Limb (tissue), 2 donors: Measurements from ENCODE around the gene NFE2L3.
A peak's percentile ranks its signal among the peaks of the same experiment; 100 is the strongest.
"Not testable (repeated sequence)": the region's sequence is repeated elsewhere in the genome, so short reads cannot be mapped to it uniquely, and the experiment has no call there.

Experiments used
- DNase-seq, 2 donors: peaks; one replicate each; pipeline ENCODE4 v3.0.0-alpha.2; 2016; ENCODE audit errors: extremely low spot score in 2 of 2

The NFE2L3 gene

GRCh38 chr7:26145238-26145637 lies 6.8 kb upstream of the NFE2L3 start:
- no peak for DNase-seq

- DNase-seq: no peak
These were observed 5.0 kb upstream of the NFE2L3 start for GRCh38 chr7:26147030-26147429.

- DNase-seq: not testable (repeated sequence)
These were observed 4.2 kb upstream of the NFE2L3 start for GRCh38 chr7:26147646-26148306.

DNA sequence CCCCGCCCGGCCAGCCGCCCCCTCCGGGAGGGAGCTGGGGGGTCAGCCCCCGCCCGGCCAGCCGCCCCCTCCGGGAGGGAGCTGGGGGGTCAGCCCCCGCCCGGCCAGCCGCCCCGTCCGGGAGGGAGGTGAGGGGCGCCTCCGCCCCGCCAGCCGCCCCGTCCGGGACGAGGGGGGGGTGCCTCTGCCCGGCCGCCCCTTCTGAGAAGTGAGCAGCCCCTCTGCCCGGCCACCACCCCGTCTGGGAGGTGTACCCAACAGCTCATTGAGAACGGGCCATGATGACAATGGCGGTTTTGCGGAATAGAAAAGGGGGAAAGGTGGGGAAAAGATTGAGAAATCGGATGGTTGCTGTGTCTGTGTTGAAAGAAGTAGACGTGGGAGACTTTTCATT lies 3.7 kb upstream of the NFE2L3 start:
- DNase-seq: not testable (repeated sequence)

- no peak for DNase-seq
These were observed 2.5 kb upstream of the NFE2L3 start for GRCh38 chr7:26149391-26149977.

- no peak for DNase-seq
These were observed 902 bp upstream of the NFE2L3 start for GRCh38 chr7:26151096-26151495.

DNA sequence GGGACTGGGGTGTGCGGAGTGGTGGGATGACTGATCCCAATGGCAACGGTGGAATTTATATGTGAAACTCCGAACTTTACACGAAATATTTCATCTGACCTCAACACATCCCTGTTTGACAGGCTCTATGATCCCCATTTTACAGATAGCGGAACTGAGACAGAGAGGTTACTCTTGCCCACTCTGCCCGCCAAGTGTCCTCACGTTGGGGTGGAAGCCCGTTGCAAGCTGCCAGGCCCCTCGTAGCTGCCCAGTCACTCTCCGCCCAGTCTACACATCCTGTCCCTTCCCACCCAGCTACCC lies 397 bp upstream of the NFE2L3 start:
- no peak for DNase-seq

DNA sequence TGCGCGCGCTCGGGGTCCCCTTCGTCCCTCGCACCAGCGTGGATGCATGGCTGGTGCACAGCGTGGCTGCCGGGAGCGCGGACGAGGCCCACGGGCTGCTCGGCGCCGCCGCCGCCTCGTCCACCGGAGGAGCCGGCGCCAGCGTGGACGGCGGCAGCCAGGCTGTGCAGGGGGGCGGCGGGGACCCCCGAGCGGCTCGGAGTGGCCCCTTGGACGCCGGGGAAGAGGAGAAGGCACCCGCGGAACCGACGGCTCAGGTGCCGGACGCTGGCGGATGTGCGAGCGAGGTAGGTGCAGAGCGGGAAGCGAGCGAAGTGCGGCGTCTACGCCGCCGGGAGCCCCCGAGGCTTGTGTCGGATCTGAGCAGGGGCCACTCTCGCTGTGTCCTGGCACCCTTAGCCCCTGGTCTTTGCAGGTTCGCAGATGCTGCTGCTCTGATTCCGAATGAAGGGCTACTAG lies 813 bp downstream of the NFE2L3 start:
- DNase-seq: peak in 1 of 2 donors; percentile 37

- no peak for DNase-seq
These were observed 1.3 kb downstream of the NFE2L3 start for GRCh38 chr7:26153241-26153822.

GRCh38 chr7:26153823-26154783 lies 2.1 kb downstream of the NFE2L3 start:
- DNase-seq: no peak

DNA sequence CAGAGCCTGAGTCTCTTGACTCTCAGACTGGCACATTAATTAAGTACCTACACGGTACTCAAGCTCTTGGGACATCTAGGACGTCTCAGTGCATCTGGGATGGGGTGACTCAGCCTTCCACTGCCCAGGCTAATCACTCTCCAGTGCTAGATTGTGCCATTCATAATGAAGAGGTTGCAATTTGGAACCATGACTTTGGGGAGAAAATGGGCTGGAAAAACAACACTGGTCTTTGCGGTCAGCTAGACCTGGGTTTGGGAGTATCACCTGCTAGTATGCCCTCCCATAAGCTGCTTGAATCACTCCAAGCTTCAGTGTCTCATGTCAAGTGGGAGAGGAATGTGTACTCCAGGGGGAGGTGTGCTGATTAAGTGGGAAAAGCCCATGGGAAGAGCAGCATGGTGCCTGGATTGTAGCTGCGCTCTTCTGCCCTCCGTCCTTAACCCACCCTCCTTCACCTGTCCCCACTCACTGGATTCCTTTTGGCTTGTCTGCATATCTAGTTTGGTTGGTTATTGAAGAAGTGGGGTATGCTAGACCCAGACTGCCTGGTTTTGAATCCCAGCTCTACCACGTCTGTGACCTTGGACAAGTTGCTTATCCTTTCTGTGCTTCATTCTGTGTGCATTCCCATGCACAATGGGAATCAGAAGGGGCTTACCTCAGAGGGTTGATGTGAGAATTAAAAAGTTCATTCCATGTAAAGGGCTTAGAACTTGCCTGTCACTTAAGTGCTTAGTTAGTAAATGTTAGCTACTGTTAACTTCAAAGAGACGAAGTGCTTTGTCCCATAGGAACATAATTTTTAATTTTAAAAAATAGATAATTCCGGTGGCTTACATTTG lies 3.8 kb downstream of the NFE2L3 start:
- DNase-seq: no peak

- no peak for DNase-seq
These were observed 4.7 kb downstream of the NFE2L3 start for GRCh38 chr7:26156451-26157420.

- no peak for DNase-seq
These were observed 5.6 kb downstream of the NFE2L3 start for GRCh38 chr7:26157520-26158105.

GRCh38 chr7:26159243-26159642 lies 7.2 kb downstream of the NFE2L3 start:
- no peak for DNase-seq

DNA sequence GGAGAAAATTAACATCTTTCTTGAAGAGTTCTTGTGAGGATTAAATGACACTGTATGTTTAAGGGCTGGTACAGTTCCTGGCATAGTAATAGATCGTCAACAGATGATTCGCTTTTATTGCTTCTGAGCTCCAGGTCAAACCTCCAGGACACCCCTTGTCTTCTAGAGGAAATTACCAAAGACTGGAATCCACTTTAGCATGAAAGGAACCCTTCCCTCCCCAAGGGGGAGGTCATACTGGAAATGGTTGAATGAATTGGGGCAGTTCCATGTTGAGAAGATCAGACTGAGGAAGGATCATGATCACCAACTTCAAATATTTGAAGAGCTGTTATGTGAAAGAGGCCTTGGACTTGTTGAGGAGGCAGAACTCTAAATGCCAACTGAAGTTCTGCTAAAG lies 8.9 kb downstream of the NFE2L3 start:
- DNase-seq: no peak

DNA sequence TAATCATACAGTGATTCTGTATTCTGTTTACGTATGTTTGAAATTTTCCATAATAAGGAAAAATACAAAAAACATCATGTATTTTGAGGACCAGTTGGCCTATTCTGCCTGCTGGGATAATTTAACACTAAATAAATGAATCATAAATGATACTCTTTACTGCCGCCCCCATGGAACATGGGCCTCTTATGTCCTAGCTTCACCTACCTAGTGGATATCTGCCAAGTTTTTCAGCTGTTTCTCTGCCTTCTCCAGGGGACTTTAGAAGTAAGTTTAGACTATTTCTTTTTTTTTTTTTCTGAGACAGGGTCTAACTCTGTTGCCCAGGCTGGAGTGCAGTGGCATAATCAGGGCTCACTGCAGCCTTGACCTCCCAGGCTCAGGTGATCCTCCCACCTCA lies 10.4 kb downstream of the NFE2L3 start:
- no peak for DNase-seq

- DNase-seq: not testable (repeated sequence)
These were observed 11.8 kb downstream of the NFE2L3 start for GRCh38 chr7:26163804-26164203.

DNA sequence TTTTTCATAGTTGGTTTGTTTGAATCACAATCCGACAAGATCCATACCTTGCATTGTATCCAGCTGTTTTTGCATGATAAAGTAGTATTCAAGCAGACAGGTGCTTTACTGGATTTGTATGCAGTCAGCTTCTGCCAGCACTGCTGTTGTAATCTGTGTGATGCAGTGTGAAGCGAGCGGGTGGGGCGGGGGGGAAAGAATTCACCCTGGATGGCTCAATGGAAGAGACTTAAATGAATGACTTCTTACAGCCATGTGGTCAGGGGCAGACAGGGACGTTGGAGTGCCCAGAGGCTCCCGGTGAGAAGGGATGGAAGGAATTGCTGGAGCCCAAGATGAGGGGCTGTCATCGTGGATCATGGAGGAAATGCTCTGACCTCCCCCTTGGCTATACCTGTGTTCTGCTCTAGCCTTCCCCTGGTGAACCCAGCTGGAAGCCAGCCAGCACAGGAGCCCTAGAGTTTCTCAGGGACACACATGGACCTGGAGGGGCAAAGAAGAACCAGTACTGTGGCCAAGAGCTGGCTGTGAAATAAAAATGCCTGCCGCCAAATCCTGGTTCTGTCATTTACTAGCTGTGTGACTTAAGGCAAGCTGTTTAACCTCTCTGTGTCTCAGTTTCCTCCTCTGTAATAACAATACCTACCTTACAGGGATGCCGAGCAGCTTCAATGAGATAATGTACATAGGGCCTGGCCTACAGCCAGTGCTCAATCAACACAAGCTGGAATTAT lies 14.1 kb downstream of the NFE2L3 start:
- DNase-seq: no peak
